ENCODE results near the gene LRP11. TPM values are rescaled to one million over a fixed set of nuclear protein-coding genes. Genes with fewer than 3 reads are reported as not detected.

The LRP11 gene
- total and polyA plus RNA-seq, 10 of the 15 experiments (the other 5 are each of a cell fraction or from before 2014, with no cell fraction given), result under 0.01 to 0.23 (median 0.03) TPM; not detected in 6

DNA sequence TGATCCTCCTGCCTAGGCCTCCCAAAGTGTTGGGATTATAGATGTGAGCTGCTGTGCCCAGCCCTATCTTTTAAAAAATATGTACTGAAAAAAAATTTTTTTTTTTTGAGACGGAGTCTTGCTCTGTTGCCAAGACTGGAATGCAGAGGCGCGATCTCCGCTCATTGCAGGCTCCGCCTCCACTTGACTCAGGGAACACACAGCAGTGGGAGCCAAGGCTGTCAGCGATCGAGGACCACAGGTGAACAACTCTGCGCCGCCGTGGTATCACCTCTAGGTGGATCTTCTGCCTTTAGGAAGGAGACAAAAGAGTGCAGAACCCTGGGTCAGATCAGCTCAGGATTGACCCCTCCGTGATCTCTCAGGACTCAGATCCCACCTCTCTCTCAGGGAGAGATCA, 20.1 kb upstream of the LRP11 start (continued):
- TF ChIP-seq FOXK2 (IDR thresholded peaks at IDR 0.05), result no peak
- no peak for TF ChIP-seq YBX1 (IDR thresholded peaks at IDR 0.05)
- TF ChIP-seq, protein P1, sequence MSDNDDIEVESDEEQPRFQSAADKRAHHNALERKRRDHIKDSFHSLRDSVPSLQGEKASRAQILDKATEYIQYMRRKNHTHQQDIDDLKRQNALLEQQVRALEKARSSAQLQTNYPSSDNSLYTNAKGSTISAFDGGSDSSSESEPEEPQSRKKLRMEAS (IDR thresholded peaks at IDR 0.05; ENCODE audit: low read depth, low read length), result no peak
- TF ChIP-seq RCOR1 (conservative IDR thresholded peaks at IDR 0.05; ENCODE audit: low read depth, low read length), result no peak
- TF ChIP-seq KLF5 (IDR thresholded peaks at IDR 0.05; ENCODE audit: partially characterized antibody), result no peak

DNA sequence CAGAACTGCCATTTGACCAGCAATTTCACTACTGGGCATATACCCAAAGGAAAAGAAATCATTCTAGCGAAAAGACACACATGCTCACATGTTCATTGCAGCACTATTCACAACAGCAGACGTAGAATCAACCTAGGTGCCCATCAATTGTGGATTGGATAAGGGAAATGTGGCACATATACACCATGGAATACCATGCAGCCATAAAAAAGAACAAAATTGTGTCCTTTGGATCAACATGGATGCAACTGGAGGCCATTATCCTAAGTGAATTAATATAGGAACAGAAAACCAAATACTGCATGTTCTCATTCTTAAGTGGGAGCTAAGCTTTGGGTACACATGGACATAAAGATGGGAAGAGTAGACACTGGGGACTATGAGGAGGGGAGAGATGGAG, 17.7 kb upstream of the LRP11 start:
- FAIRE-seq, result no peak
- 0% methylated on average over 2 of the region's 2 CpGs for WGBS (ENCODE audit: insufficient coverage, insufficient replicate concordance, low lambda C conversion rate, missing lambda C conversion rate)
- BruUV-seq (replicated peaks), result no TSS peak
- Histone ChIP-seq H3K4me2 (ENCODE audit: control insufficient read depth, insufficient read depth) (no peak overlapping the region), H4K20me1 (ENCODE audit: control insufficient read depth, insufficient read depth) (no peaks in the 10 kb centered on the region), H3K27ac (ENCODE audit: control insufficient read depth, insufficient read depth) (no peak overlapping the region), H3K4me1 (ENCODE audit: control insufficient read depth, insufficient read depth, low read length) (no peaks in the 10 kb centered on the region), H3K27me3 (replicated peaks in 1 of 2; ENCODE audit: control insufficient read depth in 2 of 2, insufficient read depth in 2 of 2, low read length in 1 of 2) (peaks cover 0 to 3% of the 10 kb centered on the region in 2 experiments; a peak in 2 of 4 replicates), H3K9me3 (replicated peaks; ENCODE audit: control insufficient read depth, insufficient read depth, low read length) (no peaks in the 10 kb centered on the region), H3K36me3 (ENCODE audit: control insufficient read depth in 2 of 2, insufficient read depth in 2 of 2, low read length in 1 of 2) (no peaks in the 10 kb centered on the region), H3K79me2 (ENCODE audit: control insufficient read depth, insufficient read depth, low read length) (no peaks in the 10 kb centered on the region), H3K4me3 (no peak overlapping the region), H2AFZ (ENCODE audit: control insufficient read depth, low read depth, low read length) (no peak overlapping the region), H3K9ac (ENCODE audit: control insufficient read depth, insufficient read depth, low read length) (no peak overlapping the region)
- DNase-seq (ENCODE audit: low read depth, low spot score), result no peak
- POLR2A ChIA-PET, result no interaction called here
- CTCF ChIA-PET, result no interaction called here
- RAD21 ChIA-PET (ENCODE audit: unreplicated experiment), result no interaction called here
- intact Hi-C loops (cut with micrococcal nuclease; ENCODE audit: unreplicated experiment), result no loop called here
- SMC1A ChIA-PET (ENCODE audit: uncharacterized antibody, unreplicated experiment), result no interaction called here
- in situ Hi-C loops (cut with MboI), result no loop called here
- TF ChIP-seq FOXM1 (IDR thresholded peaks at IDR 0.05; ENCODE audit: low read depth, low read length), result no peak
- TF ChIP-seq TCF7 (IDR thresholded peaks at IDR 0.05; ENCODE audit: borderline replicate concordance), result no peak
- no peak for TF ChIP-seq BHLHE40 (IDR thresholded peaks at IDR 0.05; ENCODE audit: borderline replicate concordance in 1 of 2, low read depth in 2 of 2, low read length in 1 of 2)
- no peak for TF ChIP-seq SUZ12 (IDR thresholded peaks at IDR 0.05; ENCODE audit: unreplicated experiment)
- TF ChIP-seq, protein P1 (IDR thresholded peaks at IDR 0.05; ENCODE audit: low read depth, low read length), result no peak
- ATAC-seq, result no peak
